Activated CD4-positive, alpha-beta T cell treated with anti-CD3 and anti-CD28 coated beads, Interleukin-2, amount 10 ng/mL, durations not matched to agents 7 days and 5 days (primary cell): Measurements from ENCODE around the gene C2CD5. TPM values are rescaled to one million over a fixed set of nuclear protein-coding genes. Genes with fewer than 3 reads are reported as not detected.

Experiments used
- CTCF ChIA-PET: fragments of 350-600 bp; sonication (Branson Sonifier 250); formaldehyde crosslinking; loops from one replicate; lab custom pipeline; 2021; ENCODE audit warnings: antibody characterized with exemption; lab: Charles Lee
- POLR2A ChIA-PET: fragments of 350-600 bp; sonication (Branson Sonifier 250); formaldehyde crosslinking; loops from one replicate; lab custom pipeline; 2021; ENCODE audit warnings: antibody characterized with exemption; lab: Charles Lee
- DNase-seq: peaks from one replicate; pipeline ENCODE4 v3.0.0-alpha.2; 2020
- H3K27ac Mint-ChIP-seq: one replicate; pipeline ENCODE4 v1.8.0; 2021; ENCODE audit warnings: mild to moderate bottlenecking, moderate library complexity, mixed read lengths
- H3K27me3 Mint-ChIP-seq: one replicate; pipeline ENCODE4 v1.8.0; 2021; ENCODE audit warnings: mixed read lengths
- H3K36me3 Mint-ChIP-seq: one replicate; pipeline ENCODE4 v1.8.0; 2021; ENCODE audit warnings: low read depth, mixed read lengths
- H3K4me1 Mint-ChIP-seq: one replicate; pipeline ENCODE4 v1.8.0; 2021; ENCODE audit warnings: mixed read lengths
- H3K4me3 Mint-ChIP-seq: one replicate; pipeline ENCODE4 v1.8.0; 2021; ENCODE audit warnings: mild to moderate bottlenecking, moderate library complexity, mixed read lengths
- H3K9me3 Mint-ChIP-seq: one replicate; pipeline ENCODE4 v1.8.0; 2021; ENCODE audit warnings: mixed read lengths
- total RNA-seq, 2 experiments: library from RNA; stranded (reverse); gene quantifications; one replicate each; pipeline ENCODE4 v1.2.3, GENCODE V29; 2021

The C2CD5 gene
- total RNA-seq, 2 experiments from 2014 or later = 53.1 to 61.5 TPM

GRCh38 chr12:22532317-22532716 lies 12.0 kb downstream of the C2CD5 start:
- H3K27ac Mint-ChIP-seq = no peak overlapping the region
- ChIA-PET POLR2A (no interaction called here), CTCF (no interaction called here)
- peaks cover 22% of the 10 kb centered on the region for H3K4me1 Mint-ChIP-seq
- H3K9me3 Mint-ChIP-seq = no peaks in the 10 kb centered on the region
- H3K4me3 Mint-ChIP-seq = no peak overlapping the region
- no peak for DNase-seq
- H3K36me3 Mint-ChIP-seq = peaks cover 33% of the 10 kb centered on the region
- H3K27me3 Mint-ChIP-seq = no peaks in the 10 kb centered on the region

GRCh38 chr12:22531205-22531604 lies 13.1 kb downstream of the C2CD5 start:
- CTCF ChIA-PET = interaction anchor here (0.5 to 0.7 kb wide), 2 partner anchors 13 to 40 kb away, joined by 3 to 4 read pairs; no protein-coding TSS in a partner anchor
- H3K36me3 Mint-ChIP-seq = peaks cover 33% of the 10 kb centered on the region

GRCh38 chr12:22529281-22530060 lies 14.9 kb downstream of the C2CD5 start:
- Mint-ChIP-seq H3K36me3 (peaks cover 32% of the 10 kb centered on the region), H3K9me3 (no peaks in the 10 kb centered on the region), H3K27me3 (no peaks in the 10 kb centered on the region), H3K4me3 (no peak overlapping the region), H3K27ac (no peak overlapping the region), H3K4me1 (peaks cover 6% of the 10 kb centered on the region)
- no peak for DNase-seq
- CTCF ChIA-PET = interaction anchor here (0.5 to 1.9 kb wide), 5 partner anchors 11 to 31 kb away, joined by 3 to 13 read pairs (median 4); partner anchors contain the start of gene C2CD5
- POLR2A ChIA-PET = no interaction called here

More at GRCh38 chr12:22531205-22531604, 13.1 kb downstream of the C2CD5 start:
- no peaks in the 10 kb centered on the region for H3K9me3 Mint-ChIP-seq
- no peaks in the 10 kb centered on the region for H3K27me3 Mint-ChIP-seq
- no peak overlapping the region for H3K4me3 Mint-ChIP-seq
- H3K4me1 Mint-ChIP-seq = peaks cover 16% of the 10 kb centered on the region
- H3K27ac Mint-ChIP-seq = no peak overlapping the region
- POLR2A ChIA-PET = no interaction called here
- DNase-seq = no peak

DNA sequence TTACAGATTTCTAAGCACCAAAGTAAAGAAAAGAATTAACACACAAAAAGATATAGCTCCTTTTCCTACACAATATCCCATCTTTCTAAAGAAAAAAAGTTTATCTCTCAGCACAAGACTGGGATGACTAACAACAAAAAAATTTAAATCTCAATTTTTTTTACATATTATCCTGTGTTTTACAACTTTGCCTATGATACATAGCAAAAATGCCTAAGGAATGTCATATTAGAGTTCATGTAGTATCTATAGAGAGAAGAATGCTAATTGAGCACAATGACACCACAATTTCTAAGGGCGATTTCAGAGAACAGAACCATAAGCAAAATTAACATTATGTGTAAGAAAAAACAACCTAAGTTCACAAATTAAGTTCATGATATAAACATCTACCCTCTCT lies 16.3 kb downstream of the C2CD5 start:
- Mint-ChIP-seq H3K36me3 (peaks cover 30% of the 10 kb centered on the region), H3K4me1 (peaks cover 2% of the 10 kb centered on the region), H3K27me3 (no peaks in the 10 kb centered on the region), H3K27ac (no peak overlapping the region), H3K9me3 (no peaks in the 10 kb centered on the region), H3K4me3 (no peak overlapping the region)
- ChIA-PET CTCF (interaction anchor here (1.9 kb wide), 1 partner anchor 14 kb away, joined by 13 read pairs; no protein-coding TSS in a partner anchor), POLR2A (no interaction called here)
- DNase-seq = no peak

DNA sequence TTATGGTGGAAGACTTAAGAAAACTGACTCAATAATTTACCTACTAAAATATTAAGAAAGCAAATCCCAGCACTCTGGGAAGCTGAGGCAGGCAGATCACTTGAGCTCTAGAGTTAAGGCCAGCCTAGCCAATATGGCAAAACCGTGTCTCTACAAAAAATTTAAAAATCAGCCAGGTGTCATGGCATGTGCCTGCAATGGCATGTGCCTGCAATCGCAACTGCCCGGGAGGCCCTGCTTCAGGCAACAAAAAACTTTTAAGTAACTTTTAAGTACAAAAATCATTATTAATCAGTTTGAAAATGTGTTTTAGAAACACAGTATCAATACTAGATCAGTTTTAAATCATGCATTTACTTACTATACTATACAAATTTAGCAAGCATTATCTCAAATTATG lies 17.5 kb downstream of the C2CD5 start:
- CTCF ChIA-PET = interaction anchor here (0.6 kb wide), 3 partner anchors 58 to 829 kb away, joined by 3 to 4 read pairs (median 3); no protein-coding TSS in a partner anchor
- Mint-ChIP-seq H3K4me1 (peaks cover 2% of the 10 kb centered on the region), H3K36me3 (peaks cover 24% of the 10 kb centered on the region), H3K27me3 (no peaks in the 10 kb centered on the region), H3K9me3 (no peaks in the 10 kb centered on the region), H3K4me3 (no peak overlapping the region), H3K27ac (no peak overlapping the region)
- no peak for DNase-seq
- POLR2A ChIA-PET = no interaction called here

DNA sequence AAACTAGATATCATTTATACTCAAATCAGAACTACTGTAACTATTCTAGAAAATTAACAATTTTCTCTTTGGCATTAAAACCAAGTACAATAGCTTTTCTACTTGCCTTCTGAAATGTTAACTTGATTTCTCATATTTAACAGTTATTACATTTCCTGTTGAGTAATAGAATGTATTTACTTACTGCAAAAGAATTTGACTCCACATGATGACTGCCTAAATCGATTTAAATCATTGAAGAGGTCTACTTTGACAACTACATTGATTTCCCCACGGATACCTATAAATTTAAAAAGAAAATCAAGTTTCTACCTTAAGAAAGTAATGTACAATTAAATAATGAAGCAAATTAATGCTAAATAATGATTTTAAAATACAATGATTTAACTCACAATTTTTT lies 18.9 kb downstream of the C2CD5 start:
- no peaks in the 10 kb centered on the region for H3K9me3 Mint-ChIP-seq
- CTCF ChIA-PET = no interaction called here
- POLR2A ChIA-PET = no interaction called here
- H3K27ac Mint-ChIP-seq = no peak overlapping the region
- H3K36me3 Mint-ChIP-seq = peaks cover 17% of the 10 kb centered on the region
- DNase-seq = no peak
- H3K4me3 Mint-ChIP-seq = no peak overlapping the region
- no peaks in the 10 kb centered on the region for H3K27me3 Mint-ChIP-seq
- peaks cover 2% of the 10 kb centered on the region for H3K4me1 Mint-ChIP-seq

DNA sequence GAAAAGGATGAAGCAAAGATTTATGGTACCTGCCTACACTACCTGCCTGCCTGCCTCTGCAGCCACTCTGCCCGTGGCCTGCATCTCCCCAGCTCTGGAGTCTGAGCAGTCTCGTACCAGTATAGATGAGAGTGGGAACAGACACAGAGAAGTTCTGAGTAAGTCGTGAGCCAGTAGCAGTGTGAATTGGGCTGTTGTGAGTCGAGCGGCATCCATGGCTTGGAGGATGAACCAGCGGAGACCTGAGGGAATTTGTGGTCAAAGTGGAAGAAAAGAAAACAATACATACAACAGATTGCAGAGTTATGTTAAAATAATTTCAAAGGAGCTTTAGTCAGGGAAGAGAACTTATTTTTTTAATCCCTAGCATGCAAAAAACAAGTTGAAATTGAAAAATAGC lies 25.3 kb downstream of the C2CD5 start:
- CTCF ChIA-PET = interaction anchor here (1.3 kb wide), 1 partner anchor 10 kb away, joined by 4 read pairs; no protein-coding TSS in a partner anchor
- POLR2A ChIA-PET = no interaction called here
- H3K36me3 Mint-ChIP-seq = peaks cover 23% of the 10 kb centered on the region

DNA sequence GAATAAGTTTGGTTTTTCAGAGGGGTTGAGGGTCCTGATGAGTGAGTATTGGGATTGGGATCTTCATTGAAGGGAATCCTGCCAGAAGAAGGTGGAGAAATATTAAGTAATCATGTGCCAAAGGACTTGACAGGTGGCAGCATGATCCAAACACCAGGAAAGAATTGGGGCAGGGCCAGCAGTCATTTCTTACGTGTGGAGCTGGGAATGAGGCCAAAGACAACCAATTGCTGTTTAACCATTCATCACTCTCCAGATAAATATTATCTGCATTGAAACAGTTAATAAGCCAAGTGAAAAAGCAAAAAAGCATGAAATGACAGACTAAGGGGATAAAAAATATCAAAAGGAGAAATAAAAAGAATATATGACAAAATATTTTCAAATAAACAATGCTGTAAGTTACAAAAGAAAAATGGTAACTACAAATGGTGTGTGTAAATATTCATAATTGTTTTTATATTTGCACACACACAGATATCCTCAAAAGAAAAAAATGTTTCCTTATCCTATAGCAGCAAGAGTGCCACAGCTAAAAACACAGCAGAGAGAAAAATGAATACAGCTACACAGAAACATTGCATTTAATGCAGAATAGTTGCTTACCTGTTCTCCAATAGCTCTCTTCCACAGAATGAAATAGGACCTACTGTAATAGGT lies 26.2 kb downstream of the C2CD5 start:
- CTCF ChIA-PET = interaction anchor here (1.3 kb wide), 1 partner anchor 11 kb away, joined by 4 read pairs; no protein-coding TSS in a partner anchor

More for the DNA sequence above, 25.3 kb downstream of the C2CD5 start:
- Mint-ChIP-seq H3K4me1 (no peaks in the 10 kb centered on the region), H3K27ac (no peak overlapping the region), H3K4me3 (no peak overlapping the region), H3K9me3 (no peaks in the 10 kb centered on the region), H3K27me3 (no peaks in the 10 kb centered on the region)
- DNase-seq = no peak

DNA sequence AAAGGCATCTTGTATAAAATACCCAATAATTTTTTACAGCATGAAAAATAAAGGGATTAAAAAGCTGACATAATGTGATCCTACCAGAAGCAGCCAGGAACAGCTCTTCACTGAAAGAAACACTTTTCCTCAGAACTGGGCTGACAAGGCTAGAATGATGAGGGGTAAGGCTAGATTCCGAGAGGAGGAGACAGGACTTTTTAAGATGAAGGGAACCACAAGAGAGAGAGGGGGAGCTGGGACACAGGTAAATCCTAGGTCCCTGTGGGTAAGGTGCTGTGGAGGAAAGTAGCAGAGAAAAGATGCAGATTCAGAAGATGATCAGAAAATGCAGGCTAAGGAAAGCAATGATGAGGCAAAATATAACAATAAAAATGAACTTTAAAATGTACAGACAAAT lies 29.5 kb downstream of the C2CD5 start:
- ChIA-PET CTCF (no interaction called here), POLR2A (no interaction called here)
- H3K27ac Mint-ChIP-seq = no peak overlapping the region
- H3K4me3 Mint-ChIP-seq = no peak overlapping the region
- H3K27me3 Mint-ChIP-seq = no peaks in the 10 kb centered on the region
- no peak for DNase-seq
- H3K4me1 Mint-ChIP-seq = no peaks in the 10 kb centered on the region
- no peaks in the 10 kb centered on the region for H3K9me3 Mint-ChIP-seq
- H3K36me3 Mint-ChIP-seq = peaks cover 16% of the 10 kb centered on the region

More for the DNA sequence above, 26.2 kb downstream of the C2CD5 start:
- Mint-ChIP-seq H3K36me3 (peaks cover 18% of the 10 kb centered on the region), H3K9me3 (no peaks in the 10 kb centered on the region), H3K27me3 (no peaks in the 10 kb centered on the region), H3K4me3 (no peak overlapping the region), H3K4me1 (no peaks in the 10 kb centered on the region), H3K27ac (no peak overlapping the region)
- DNase-seq = no peak
- POLR2A ChIA-PET = no interaction called here

- ChIA-PET POLR2A (no interaction called here), CTCF (interaction anchor here (0.7 to 0.9 kb wide), 2 partner anchors 39 to 814 kb away, joined by 3 read pairs; partner anchors contain the start of gene C2CD5)
- Mint-ChIP-seq H3K9me3 (no peaks in the 10 kb centered on the region), H3K27me3 (no peaks in the 10 kb centered on the region), H3K36me3 (peaks cover 18% of the 10 kb centered on the region), H3K27ac (no peak overlapping the region), H3K4me3 (no peak overlapping the region), H3K4me1 (no peaks in the 10 kb centered on the region)
- no peak for DNase-seq
These were observed 38.5 kb downstream of the C2CD5 start for GRCh38 chr12:22505826-22506225.

GRCh38 chr12:22500100-22500499 lies 44.2 kb downstream of the C2CD5 start:
- CTCF ChIA-PET = no interaction called here
- no peak for DNase-seq
- POLR2A ChIA-PET = no interaction called here
- Mint-ChIP-seq H3K4me1 (no peaks in the 10 kb centered on the region), H3K9me3 (no peaks in the 10 kb centered on the region), H3K27me3 (no peaks in the 10 kb centered on the region), H3K36me3 (peaks cover 22% of the 10 kb centered on the region), H3K27ac (no peak overlapping the region), H3K4me3 (no peak overlapping the region)

DNA sequence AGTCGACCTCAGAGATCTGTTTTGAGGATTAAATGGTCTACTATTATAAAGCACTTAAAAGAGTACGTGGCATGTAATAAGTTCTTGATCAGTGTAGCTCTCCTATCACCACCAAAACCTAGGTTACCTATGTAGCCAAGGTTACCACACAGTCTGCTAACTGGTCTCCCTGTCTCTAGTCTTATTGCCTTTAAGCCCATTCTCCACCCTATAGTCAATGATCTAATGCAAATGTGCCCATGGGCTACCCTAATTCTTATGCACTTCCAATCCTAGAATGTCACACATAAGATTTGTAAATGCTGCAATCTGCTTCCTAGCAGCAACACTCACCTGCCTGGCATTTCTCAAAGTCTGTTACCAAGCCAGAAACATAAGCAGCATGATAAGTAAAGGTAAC lies 44.9 kb downstream of the C2CD5 start:
- POLR2A ChIA-PET = no interaction called here
- no peaks in the 10 kb centered on the region for H3K9me3 Mint-ChIP-seq
- no peak overlapping the region for H3K27ac Mint-ChIP-seq
- H3K4me1 Mint-ChIP-seq = no peaks in the 10 kb centered on the region
- H3K36me3 Mint-ChIP-seq = peaks cover 18% of the 10 kb centered on the region
- DNase-seq = no peak
- H3K27me3 Mint-ChIP-seq = no peaks in the 10 kb centered on the region
- CTCF ChIA-PET = interaction anchor here (1.0 kb wide), 1 partner anchor 40 kb away, joined by 3 read pairs; no protein-coding TSS in a partner anchor
- no peak overlapping the region for H3K4me3 Mint-ChIP-seq

- Mint-ChIP-seq H3K27ac (no peak overlapping the region), H3K4me3 (no peak overlapping the region), H3K4me1 (no peaks in the 10 kb centered on the region), H3K27me3 (no peaks in the 10 kb centered on the region), H3K9me3 (no peaks in the 10 kb centered on the region), H3K36me3 (peaks cover 33% of the 10 kb centered on the region)
- POLR2A ChIA-PET = no interaction called here
- CTCF ChIA-PET = no interaction called here
- no peak for DNase-seq
These were observed 50.0 kb downstream of the C2CD5 start for GRCh38 chr12:22494319-22494718.
